ENCODE measurements around the gene ZMIZ1. TPM values are rescaled to one million over a fixed set of nuclear protein-coding genes. Genes with fewer than 3 reads are reported as not detected.

The ZMIZ1 gene
- total RNA-seq, 1 experiment from 2014 or later = 35.8 TPM

DNA sequence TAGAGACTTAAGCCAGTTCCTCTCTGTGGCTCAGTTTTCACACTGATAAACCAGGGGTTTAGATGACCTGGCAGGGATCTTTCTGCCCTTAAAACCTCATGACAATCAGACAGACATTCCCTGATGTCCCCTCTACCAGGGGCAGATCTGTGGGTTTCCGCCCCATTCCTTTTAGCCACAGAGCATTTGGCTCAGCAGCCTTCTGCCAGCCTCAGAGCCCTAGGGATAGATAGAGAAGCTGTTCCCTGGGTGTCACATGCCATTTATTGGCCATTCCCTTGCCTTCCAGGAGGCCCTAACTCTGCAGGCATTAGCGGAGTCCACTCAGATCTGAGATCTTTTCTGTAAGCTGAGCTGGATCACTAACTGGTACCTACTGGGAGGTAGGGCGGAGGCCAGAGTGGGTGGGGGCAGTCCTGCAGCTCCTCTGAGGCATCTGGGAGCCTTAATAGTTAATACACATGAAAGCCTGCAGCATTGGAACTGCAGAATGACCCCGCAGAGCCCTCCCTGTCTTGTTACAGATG is 101.5 kb downstream of the ZMIZ1 start:
- H3K9me3 ChIP-seq (ENCODE audit: low read depth, low read length, poor library complexity, severe bottlenecking) = no peaks in the 10 kb centered on the region
- no peak overlapping the region for H3K27ac ChIP-seq (ENCODE audit: low read depth, low read length, poor library complexity, severe bottlenecking)
- intact Hi-C loops (cut with micrococcal nuclease; ENCODE audit: unreplicated experiment) = no loop called here
- ChIA-PET CTCF (no interaction called here), POLR2A (ENCODE audit: low non-redundant PET) (interaction anchor here (0.6 kb wide), 1 partner anchor 174 kb away, joined by 11 read pairs; no protein-coding TSS in a partner anchor)
- TF ChIP-seq EZH2 (IDR thresholded peaks at IDR 0.05; ENCODE audit: borderline replicate concordance, low read depth, low read length, poor library complexity, severe bottlenecking) = no peak
- TF ChIP-seq, protein P1, sequence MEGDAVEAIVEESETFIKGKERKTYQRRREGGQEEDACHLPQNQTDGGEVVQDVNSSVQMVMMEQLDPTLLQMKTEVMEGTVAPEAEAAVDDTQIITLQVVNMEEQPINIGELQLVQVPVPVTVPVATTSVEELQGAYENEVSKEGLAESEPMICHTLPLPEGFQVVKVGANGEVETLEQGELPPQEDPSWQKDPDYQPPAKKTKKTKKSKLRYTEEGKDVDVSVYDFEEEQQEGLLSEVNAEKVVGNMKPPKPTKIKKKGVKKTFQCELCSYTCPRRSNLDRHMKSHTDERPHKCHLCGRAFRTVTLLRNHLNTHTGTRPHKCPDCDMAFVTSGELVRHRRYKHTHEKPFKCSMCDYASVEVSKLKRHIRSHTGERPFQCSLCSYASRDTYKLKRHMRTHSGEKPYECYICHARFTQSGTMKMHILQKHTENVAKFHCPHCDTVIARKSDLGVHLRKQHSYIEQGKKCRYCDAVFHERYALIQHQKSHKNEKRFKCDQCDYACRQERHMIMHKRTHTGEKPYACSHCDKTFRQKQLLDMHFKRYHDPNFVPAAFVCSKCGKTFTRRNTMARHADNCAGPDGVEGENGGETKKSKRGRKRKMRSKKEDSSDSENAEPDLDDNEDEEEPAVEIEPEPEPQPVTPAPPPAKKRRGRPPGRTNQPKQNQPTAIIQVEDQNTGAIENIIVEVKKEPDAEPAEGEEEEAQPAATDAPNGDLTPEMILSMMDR (conservative IDR thresholded peaks at IDR 0.05; ENCODE audit: low read depth, low read length) = no peak
- DNase-seq (ENCODE audit: low spot score) = no peak
- no peaks in the 10 kb centered on the region for H3K36me3 ChIP-seq (ENCODE audit: insufficient read depth, low read length, poor library complexity, severe bottlenecking)
- no peaks in the 10 kb centered on the region for H3K4me1 ChIP-seq (ENCODE audit: insufficient read depth, low read length, poor library complexity, severe bottlenecking)
- no peak overlapping the region for H3K4me3 ChIP-seq (ENCODE audit: low read depth, low read length, poor library complexity, severe bottlenecking)
- no peaks in the 10 kb centered on the region for H3K27me3 ChIP-seq (replicated peaks; ENCODE audit: insufficient read depth, low read depth, low read length, poor library complexity)
- no TSS peak for BruUV-seq (replicated peaks)

DNA sequence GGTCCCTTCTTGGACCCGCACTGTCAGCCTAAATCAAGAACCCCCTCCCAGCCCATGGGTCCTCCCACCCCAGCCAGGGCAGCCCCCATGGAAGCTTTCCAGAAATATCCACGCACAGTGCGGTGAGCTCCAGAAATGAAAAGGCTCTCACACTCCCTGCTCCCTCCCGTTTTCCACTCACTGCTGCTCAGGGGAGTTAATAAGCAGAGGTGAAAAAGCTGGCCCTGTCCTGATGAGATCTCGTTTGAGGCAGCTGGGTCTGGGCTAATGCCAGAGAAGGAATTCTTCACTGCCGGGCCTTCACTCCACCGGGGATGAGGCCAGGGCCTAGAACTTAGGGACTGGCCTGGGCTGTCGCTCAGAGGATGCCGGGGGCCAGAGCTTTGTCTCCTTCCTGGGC is 102.2 kb downstream of the ZMIZ1 start:
- no TSS peak for BruUV-seq (replicated peaks)
- Histone ChIP-seq H3K27ac (ENCODE audit: low read depth, low read length, poor library complexity, severe bottlenecking) (no peak overlapping the region), H3K27me3 (replicated peaks; ENCODE audit: insufficient read depth, low read depth, low read length, poor library complexity) (no peaks in the 10 kb centered on the region), H3K4me1 (ENCODE audit: insufficient read depth, low read length, poor library complexity, severe bottlenecking) (no peaks in the 10 kb centered on the region), H3K9me3 (ENCODE audit: low read depth, low read length, poor library complexity, severe bottlenecking) (no peaks in the 10 kb centered on the region), H3K4me3 (ENCODE audit: low read depth, low read length, poor library complexity, severe bottlenecking) (no peak overlapping the region), H3K36me3 (ENCODE audit: insufficient read depth, low read length, poor library complexity, severe bottlenecking) (no peaks in the 10 kb centered on the region)
- intact Hi-C loops (cut with micrococcal nuclease; ENCODE audit: unreplicated experiment) = no loop called here
- CTCF ChIA-PET = no interaction called here
- no peak for DNase-seq (ENCODE audit: low spot score)
- TF ChIP-seq, protein P1 (conservative IDR thresholded peaks at IDR 0.05; ENCODE audit: low read depth, low read length) = no peak
- no peak for TF ChIP-seq EZH2 (IDR thresholded peaks at IDR 0.05; ENCODE audit: borderline replicate concordance, low read depth, low read length, poor library complexity, severe bottlenecking)
- POLR2A ChIA-PET (ENCODE audit: low non-redundant PET) = no interaction called here

DNA sequence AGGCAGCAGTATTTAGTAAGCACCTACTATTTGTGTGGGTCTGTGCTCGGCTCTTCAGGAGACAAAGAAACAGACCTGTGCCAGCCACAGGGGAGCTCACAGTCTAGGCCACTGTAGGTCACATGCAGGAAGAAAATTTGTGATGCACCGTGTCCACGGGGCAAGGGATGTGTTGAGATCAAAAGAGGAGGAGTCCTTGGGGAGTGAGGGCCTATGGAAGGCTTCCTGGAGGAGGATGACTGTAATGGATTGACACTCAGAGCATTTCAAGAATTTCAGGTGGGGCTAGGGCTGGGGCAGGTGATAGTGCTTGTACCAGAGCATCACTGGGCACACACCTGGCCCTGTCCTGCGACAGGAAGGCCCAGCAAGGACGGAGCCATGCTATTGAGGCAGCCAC is 102.7 kb downstream of the ZMIZ1 start:
- no TSS peak for BruUV-seq (replicated peaks)
- ChIA-PET CTCF (no interaction called here), POLR2A (ENCODE audit: low non-redundant PET) (no interaction called here)
- Histone ChIP-seq H3K27ac (ENCODE audit: low read depth, low read length, poor library complexity, severe bottlenecking) (no peak overlapping the region), H3K4me1 (ENCODE audit: insufficient read depth, low read length, poor library complexity, severe bottlenecking) (no peaks in the 10 kb centered on the region), H3K9me3 (ENCODE audit: low read depth, low read length, poor library complexity, severe bottlenecking) (no peaks in the 10 kb centered on the region), H3K4me3 (ENCODE audit: low read depth, low read length, poor library complexity, severe bottlenecking) (no peak overlapping the region), H3K36me3 (ENCODE audit: insufficient read depth, low read length, poor library complexity, severe bottlenecking) (no peaks in the 10 kb centered on the region), H3K27me3 (replicated peaks; ENCODE audit: insufficient read depth, low read depth, low read length, poor library complexity) (no peaks in the 10 kb centered on the region)
- no peak for TF ChIP-seq EZH2 (IDR thresholded peaks at IDR 0.05; ENCODE audit: borderline replicate concordance, low read depth, low read length, poor library complexity, severe bottlenecking)
- TF ChIP-seq, protein P1 (conservative IDR thresholded peaks at IDR 0.05; ENCODE audit: low read depth, low read length) = no peak
- no peak for DNase-seq (ENCODE audit: low spot score)
- intact Hi-C loops (cut with micrococcal nuclease; ENCODE audit: unreplicated experiment) = no loop called here
